Fibroblast of lung (primary cell): ENCODE measurements around the gene ETV6. TPM values are rescaled to one million over a fixed set of nuclear protein-coding genes. Genes with fewer than 3 reads are reported as not detected.
A peak's percentile ranks its signal among the peaks of the same experiment; 100 is the strongest.

Experiments used
- DNase-seq, 2 donors: peaks; one replicate each; pipeline versions ENCODE4 v3.0.0 to v3.0.0-alpha.2; 2010; ENCODE audit warnings: low read depth in 2 of 2
- H2AFZ ChIP-seq: 2 replicates; pipeline ENCODE4 v1.5.1; 2012; ENCODE audit warnings: low read length, control low read depth, inconsistent platforms
- H3K27ac ChIP-seq: 2 replicates; pipeline ENCODE4 v1.5.1; 2011; ENCODE audit warnings: low read length, control low read depth; ENCODE audit not compliant: insufficient read depth
- H3K27me3 ChIP-seq: 2 replicates; pipeline ENCODE4 v1.5.1; 2011; ENCODE audit warnings: mild to moderate bottlenecking, low read length; ENCODE audit not compliant: control insufficient read depth, insufficient read depth
- H3K36me3 ChIP-seq: 2 replicates; pipeline ENCODE4 v1.5.1; 2011; ENCODE audit warnings: low read length; ENCODE audit not compliant: control insufficient read depth, insufficient read depth
- H3K4me1 ChIP-seq: 2 replicates; pipeline ENCODE4 v1.5.1; 2011; ENCODE audit warnings: low read length; ENCODE audit not compliant: control insufficient read depth, insufficient read depth; ENCODE audit errors: extremely low read depth
- H3K4me2 ChIP-seq: 2 replicates; pipeline ENCODE4 v1.5.1; 2011; ENCODE audit warnings: low read length, control low read depth; ENCODE audit not compliant: insufficient read depth; ENCODE audit errors: extremely low read depth
- H3K4me3 ChIP-seq, 4 experiments: fragments of 200-600 bp in 1 of 4; sonication (generic) in 1 of 4; replicated peaks in 1 of 4; 2 replicates each; pipeline ENCODE4 v1.5.1; 2011 to 2016; ENCODE audit warnings: low read length in 4 of 4, low read depth in 3 of 4, mild to moderate bottlenecking in 3 of 4, control low read depth in 2 of 4, inconsistent platforms in 1 of 4, mixed read lengths in 1 of 4; ENCODE audit not compliant: insufficient read depth in 1 of 4; ENCODE audit errors: control extremely low read depth in 1 of 4
- H3K79me2 ChIP-seq: 2 replicates; pipeline ENCODE4 v1.5.1; 2012; ENCODE audit warnings: mild to moderate bottlenecking, low read length, inconsistent platforms; ENCODE audit not compliant: control insufficient read depth, insufficient read depth
- H3K9ac ChIP-seq: 2 replicates; pipeline ENCODE4 v1.5.1; 2011; ENCODE audit warnings: mild to moderate bottlenecking, low read length, control low read depth; ENCODE audit not compliant: insufficient read depth
- H3K9me3 ChIP-seq: 2 replicates; pipeline ENCODE4 v1.5.1; 2012; ENCODE audit warnings: low read depth, low read length; ENCODE audit not compliant: control insufficient read depth, insufficient read depth
- H4K20me1 ChIP-seq: 2 replicates; pipeline ENCODE4 v1.5.1; 2011; ENCODE audit warnings: low read length; ENCODE audit not compliant: control insufficient read depth, insufficient read depth; ENCODE audit errors: extremely low read depth
- CTCF ChIP-seq, 2 donors: IDR thresholded peaks in 1 of 2; conservative IDR thresholded peaks in 1 of 2; 1 replicate in 1 of 2; 2 replicates in 1 of 2; pipeline ENCODE4 v1.5.1; 2011 to 2012; ENCODE audit warnings: low read length in 2 of 2, control low read depth in 1 of 2, inconsistent platforms in 1 of 2, low read depth in 1 of 2, mild to moderate bottlenecking in 1 of 2
- EZH2 ChIP-seq: IDR thresholded peaks from 2 replicates; pipeline ENCODE4 v1.5.1; 2012; ENCODE audit warnings: low read length, control low read depth, mild to moderate bottlenecking; ENCODE audit errors: missing control alignments
- polyA plus RNA-seq, 2 donors: library from polyadenylated mRNA; depleted of rRNA in 1 of 2; stranded (reverse) in 1 of 2; unstranded in 1 of 2; fragments of >200 nt; gene quantifications; 2 replicates each; pipeline ENCODE4 v1.2.1, GENCODE V29; 2011 to 2012; ENCODE audit warnings: missing spikeins in 1 of 2
- total RNA-seq: library from RNA; depleted of rRNA; stranded (reverse); fragments of >200 nt; gene quantifications from 2 replicates; pipeline ENCODE4 v1.2.1, GENCODE V29; 2014

ETV6 gene
- total and polyA plus RNA-seq, 2 donors (not counting 1 experiment from before 2014, with no cell fraction given), result 4.3 to 8.9 TPM

- Histone ChIP-seq H3K4me1 (peaks cover 9% of the 10 kb centered on the region), H3K4me3 (no peak overlapping the region), H3K9me3 (no peaks in the 10 kb centered on the region), H3K27ac (no peak overlapping the region), H3K36me3 (no peaks in the 10 kb centered on the region), H3K79me2 (no peaks in the 10 kb centered on the region), H2AFZ (no peak overlapping the region), H3K4me2 (no peak overlapping the region), H4K20me1 (no peaks in the 10 kb centered on the region), H3K9ac (no peak overlapping the region), H3K27me3 (no peaks in the 10 kb centered on the region)
- peak in 1 of 2 donors; percentile 32 for DNase-seq
- TF ChIP-seq EZH2, result no peak
- no peak for TF ChIP-seq CTCF (conservative IDR thresholded peaks at IDR 0.05 in 1 of 2, IDR thresholded peaks at IDR 0.05 in 1 of 2; ENCODE audit: low read depth in 1 of 2, low read length in 2 of 2)
These were observed 182.6 kb downstream of the ETV6 start for GRCh38 chr12:11832093-11832492.

DNA sequence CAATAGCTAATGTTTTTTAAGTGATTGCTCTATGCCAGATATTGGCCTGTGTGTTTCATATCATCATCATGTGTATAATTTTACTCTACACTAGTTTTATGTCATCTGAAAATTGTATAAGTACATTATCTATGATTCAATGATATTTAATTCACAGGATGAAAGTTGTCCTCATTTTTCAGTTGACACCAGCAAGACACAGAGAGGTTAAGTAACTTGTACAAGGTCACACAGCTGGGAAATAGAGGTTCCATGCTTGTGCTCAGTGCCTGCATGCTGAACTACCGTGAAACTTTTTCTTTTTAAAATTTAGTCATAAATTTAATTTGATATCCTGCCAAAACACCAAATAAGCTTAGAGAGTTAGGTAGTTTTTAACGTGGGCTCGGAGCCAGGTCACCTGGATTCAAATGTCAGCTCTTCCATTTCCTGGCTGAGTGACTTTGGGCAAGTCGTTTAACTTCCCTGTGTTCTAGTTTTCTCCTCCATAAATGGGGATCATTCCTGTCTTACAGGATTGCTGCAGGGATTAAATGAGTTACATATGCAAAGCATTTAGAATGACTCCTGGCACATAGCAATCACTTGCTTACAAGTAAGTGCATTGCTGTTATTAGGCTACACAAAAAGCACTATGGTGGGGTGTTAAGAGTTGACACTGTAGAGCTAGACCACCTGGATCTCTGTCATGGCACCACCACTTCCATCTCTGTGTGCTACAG, 183.9 kb downstream of the ETV6 start:
- peaks cover 5% of the 10 kb centered on the region for H3K4me1 ChIP-seq
- H3K4me2 ChIP-seq, result no peak overlapping the region
- H3K4me3 ChIP-seq, result no peak overlapping the region
- H3K79me2 ChIP-seq, result no peaks in the 10 kb centered on the region
- H3K9ac ChIP-seq, result no peak overlapping the region
- no peak overlapping the region for H3K27ac ChIP-seq
- no peak for DNase-seq
- H2AFZ ChIP-seq, result no peak overlapping the region
- no peaks in the 10 kb centered on the region for H3K9me3 ChIP-seq
- no peaks in the 10 kb centered on the region for H3K36me3 ChIP-seq
- TF ChIP-seq CTCF (conservative IDR thresholded peaks at IDR 0.05 in 1 of 2, IDR thresholded peaks at IDR 0.05 in 1 of 2; ENCODE audit: low read depth in 1 of 2, low read length in 2 of 2), result no peak
- no peak for TF ChIP-seq EZH2
- no peaks in the 10 kb centered on the region for H3K27me3 ChIP-seq
- no peaks in the 10 kb centered on the region for H4K20me1 ChIP-seq

DNA sequence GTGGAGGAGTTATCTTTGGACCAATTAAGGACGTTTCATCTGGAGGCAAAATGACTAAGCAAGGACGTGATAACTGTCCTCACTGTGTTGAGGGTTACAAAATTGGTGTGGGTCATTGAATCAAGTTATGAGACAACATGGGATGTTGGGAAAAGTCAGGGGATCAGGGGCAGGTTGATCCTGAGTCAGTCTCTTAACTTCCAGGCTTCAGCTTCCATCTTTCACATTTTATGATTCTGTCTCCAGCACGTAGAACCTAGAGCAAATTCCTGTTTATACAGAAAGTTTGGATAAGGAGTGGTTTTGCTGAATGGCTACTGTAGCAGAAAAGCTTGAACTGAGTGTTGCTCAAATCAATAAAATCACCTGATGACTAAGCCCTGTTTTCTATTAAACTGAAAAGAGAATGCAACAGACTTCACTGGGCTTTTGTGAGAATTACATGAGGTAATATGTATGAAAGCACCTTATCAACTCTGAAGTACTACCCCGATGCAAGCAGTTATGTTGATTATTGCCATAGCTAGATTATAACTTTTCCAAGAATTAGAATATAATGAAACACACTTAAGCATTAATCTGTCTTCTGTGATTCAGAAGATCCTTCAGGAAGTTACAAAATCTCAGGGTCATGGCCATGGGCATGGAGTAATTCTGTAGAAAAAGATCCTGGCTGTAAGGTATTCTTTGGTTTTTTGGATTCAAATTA, 184.8 kb downstream of the ETV6 start:
- no peaks in the 10 kb centered on the region for H3K27me3 ChIP-seq
- DNase-seq, result peak in 1 of 2 donors; percentile 39
- TF ChIP-seq EZH2, result no peak
- TF ChIP-seq CTCF (conservative IDR thresholded peaks at IDR 0.05 in 1 of 2, IDR thresholded peaks at IDR 0.05 in 1 of 2; ENCODE audit: low read depth in 1 of 2, low read length in 2 of 2), result no peak
- no peak overlapping the region for H2AFZ ChIP-seq
- no peak overlapping the region for H3K4me2 ChIP-seq
- no peaks in the 10 kb centered on the region for H3K36me3 ChIP-seq
- H4K20me1 ChIP-seq, result no peaks in the 10 kb centered on the region
- H3K4me3 ChIP-seq, result no peak overlapping the region
- no peak overlapping the region for H3K9ac ChIP-seq
- no peaks in the 10 kb centered on the region for H3K9me3 ChIP-seq
- H3K27ac ChIP-seq, result no peak overlapping the region
- no peaks in the 10 kb centered on the region for H3K79me2 ChIP-seq
- H3K4me1 ChIP-seq, result peaks cover 5% of the 10 kb centered on the region
